GM19372 (cell line): ENCODE results near the gene RASA3.
"Not testable (repeated sequence)": the region's sequence is repeated elsewhere in the genome, so short reads cannot be mapped to it uniquely, and the experiment has no call there.

Experiments used
- ATAC-seq: cut with Tn5 transposase; IDR thresholded peaks from one replicate; pipeline ENCODE4 v1.9.1; 2021; ENCODE audit warnings: mild to moderate bottlenecking, low read depth, moderate library complexity; ENCODE audit not compliant: unreplicated experiment

RASA3 gene

GRCh38 chr13:114142640-114143490, 10.4 kb upstream of the RASA3 start:
- no peak for ATAC-seq

- no peak for ATAC-seq
These were observed 9.7 kb upstream of the RASA3 start for GRCh38 chr13:114142137-114142550.

- no peak for ATAC-seq
These were observed 9.0 kb upstream of the RASA3 start for GRCh38 chr13:114141261-114141996.

- ATAC-seq = peak; percentile 58
These were observed 8.5 kb upstream of the RASA3 start for GRCh38 chr13:114140906-114141250.

- ATAC-seq = peak; percentile 43
These were observed 7.9 kb upstream of the RASA3 start for GRCh38 chr13:114140131-114140905.

GRCh38 chr13:114136576-114136975, 4.2 kb upstream of the RASA3 start:
- no peak for ATAC-seq

GRCh38 chr13:114135731-114136171, 3.3 kb upstream of the RASA3 start:
- no peak for ATAC-seq

- ATAC-seq = no peak
These were observed 2.7 kb upstream of the RASA3 start for GRCh38 chr13:114134944-114135610.

- ATAC-seq = no peak
These were observed 1.9 kb upstream of the RASA3 start for GRCh38 chr13:114134111-114134943.

- ATAC-seq = not testable (repeated sequence)
These were observed 1.1 kb upstream of the RASA3 start for GRCh38 chr13:114133552-114133951.

GRCh38 chr13:114133126-114133525, 703 bp upstream of the RASA3 start:
- not testable (repeated sequence) for ATAC-seq

GRCh38 chr13:114131583-114132418, 622 bp downstream of the RASA3 start:
- peak; percentile 3 for ATAC-seq

GRCh38 chr13:114130837-114131582, 1.4 kb downstream of the RASA3 start:
- ATAC-seq = no peak

GRCh38 chr13:114130131-114130836, 2.1 kb downstream of the RASA3 start:
- no peak for ATAC-seq

- no peak for ATAC-seq
These were observed 2.8 kb downstream of the RASA3 start for GRCh38 chr13:114129649-114130062.

- peak; percentile 50 for ATAC-seq
These were observed 3.5 kb downstream of the RASA3 start for GRCh38 chr13:114128624-114129522.

- no peak for ATAC-seq
These were observed 4.1 kb downstream of the RASA3 start for GRCh38 chr13:114128348-114128623.
